NCI-H748 (cell line): ENCODE results near the gene UBTD1.
A peak's percentile ranks its signal among the peaks of the same experiment; 100 is the strongest.

ENCODE experiments used
- DNase-seq: peaks from one replicate; lab custom pipeline; 2025; ENCODE audit not compliant: unreplicated experiment; lab: John Stamatoyannopoulos, UW

Gene UBTD1

GRCh38 chr10:97482381-97482780 is 16.3 kb upstream of the UBTD1 start:
- DNase-seq = no peak

GRCh38 chr10:97483506-97483905 is 15.2 kb upstream of the UBTD1 start:
- no peak for DNase-seq

- no peak for DNase-seq
These were observed 14.8 kb upstream of the UBTD1 start for GRCh38 chr10:97483921-97484320.

DNA sequence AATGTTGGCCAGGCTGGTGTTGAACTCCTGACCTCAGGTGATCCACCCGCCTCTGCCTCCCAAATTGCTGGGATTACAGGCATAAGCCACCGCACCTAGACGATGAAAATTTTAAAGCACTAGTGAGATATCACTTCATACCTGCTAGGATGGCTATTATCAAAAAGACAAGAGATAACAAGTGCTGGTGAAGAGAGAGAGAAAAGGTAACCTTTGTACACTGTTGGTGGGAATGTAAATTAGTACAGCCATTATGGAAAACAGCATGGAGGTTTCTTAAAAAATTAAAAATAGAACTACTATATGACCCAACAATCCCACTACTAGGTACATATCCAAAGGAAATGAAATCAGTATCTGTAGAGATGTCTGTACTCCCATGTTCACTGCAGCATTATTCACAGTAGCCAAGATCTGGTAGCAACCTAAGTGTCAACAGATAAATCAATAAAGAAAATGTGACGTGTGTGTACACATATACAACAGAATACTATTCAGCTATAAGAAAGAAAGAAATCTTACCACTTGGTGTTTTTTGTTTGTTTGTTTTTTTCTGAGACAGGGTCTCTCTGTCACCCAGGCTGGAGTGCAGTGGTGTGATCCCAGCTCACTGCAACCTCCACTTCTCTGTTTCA is 13.0 kb upstream of the UBTD1 start:
- no peak for DNase-seq

DNA sequence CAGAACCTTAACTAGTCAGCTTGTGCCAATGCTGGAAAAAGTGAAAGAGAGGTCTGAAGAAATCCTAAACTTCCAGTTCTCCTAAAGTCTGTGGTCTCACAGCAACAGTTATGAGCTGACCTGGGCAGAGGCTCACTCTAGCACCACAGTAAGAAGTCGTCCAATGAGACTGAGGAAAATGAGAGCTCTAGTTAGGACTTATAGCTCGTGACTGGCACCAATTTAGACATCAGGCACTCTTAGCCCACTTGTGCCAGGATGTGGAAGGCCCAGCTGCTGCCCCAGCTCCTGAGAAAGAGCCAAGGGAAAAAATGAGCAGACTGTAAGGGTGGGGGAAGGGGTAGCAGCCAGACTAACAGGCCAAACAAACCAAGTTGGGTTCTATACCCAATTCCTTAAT is 8.1 kb upstream of the UBTD1 start:
- no peak for DNase-seq

DNA sequence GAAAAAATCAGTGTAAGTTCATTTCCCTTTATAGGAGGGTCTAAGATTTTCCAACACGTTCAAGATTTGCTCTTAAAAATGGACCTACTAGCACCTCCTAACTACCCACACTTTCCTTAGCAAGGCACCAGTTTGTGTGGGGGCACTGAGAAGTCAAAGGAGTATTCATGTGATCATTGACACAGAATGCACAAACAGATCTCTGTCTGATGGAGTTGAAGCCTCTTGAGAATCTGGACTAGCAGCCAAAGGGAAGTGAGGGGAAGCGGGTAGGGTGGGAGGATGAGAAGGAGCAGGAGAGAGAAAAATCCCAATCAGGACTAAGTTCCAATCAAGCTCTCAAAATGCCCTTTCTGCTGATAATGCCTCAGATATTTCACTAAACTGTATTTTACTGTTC is 4.6 kb upstream of the UBTD1 start:
- no peak for DNase-seq

- DNase-seq = no peak
These were observed 3.7 kb upstream of the UBTD1 start for GRCh38 chr10:97494863-97495506.

DNA sequence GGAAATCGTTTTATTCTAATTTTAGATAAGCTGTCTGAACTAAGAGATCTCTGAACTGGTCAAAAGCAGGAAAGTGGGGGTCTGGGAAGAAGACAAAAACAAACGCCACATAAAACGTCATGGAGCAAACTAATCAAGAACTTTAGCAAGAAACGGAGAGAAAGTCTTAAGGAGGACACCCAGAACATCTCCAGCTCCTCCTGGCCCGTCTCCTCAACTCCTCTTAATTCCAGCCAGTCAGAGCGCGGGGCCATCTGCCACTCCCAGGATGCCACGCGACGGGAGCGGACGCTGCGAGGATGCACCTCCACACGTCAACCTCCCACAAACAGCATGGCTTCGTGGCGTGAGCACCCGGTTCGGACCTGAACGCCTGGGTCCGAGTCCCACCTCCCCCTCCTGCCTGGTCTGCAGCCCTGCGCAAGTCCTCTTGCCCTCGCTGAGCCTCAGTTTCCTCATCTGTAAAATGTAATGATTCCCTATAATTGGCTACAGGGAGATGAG is 1.1 kb upstream of the UBTD1 start:
- DNase-seq = peak; percentile 79

- peak; percentile 97 for DNase-seq
These were observed 466 bp upstream of the UBTD1 start, which contains the start of gene MMS19 for GRCh38 chr10:97498076-97498840. MMS19 (minus strand) TSS chr10:97498422; CDS start chr10:97498384, 38 bp downstream.

- DNase-seq = peak; percentile 44
These were observed 1.0 kb downstream of the UBTD1 start for GRCh38 chr10:97499561-97500296.

- no peak for DNase-seq
These were observed 1.5 kb downstream of the UBTD1 start for GRCh38 chr10:97500297-97500575.

- DNase-seq = no peak
These were observed 4.2 kb downstream of the UBTD1 start for GRCh38 chr10:97502916-97503315.

DNA sequence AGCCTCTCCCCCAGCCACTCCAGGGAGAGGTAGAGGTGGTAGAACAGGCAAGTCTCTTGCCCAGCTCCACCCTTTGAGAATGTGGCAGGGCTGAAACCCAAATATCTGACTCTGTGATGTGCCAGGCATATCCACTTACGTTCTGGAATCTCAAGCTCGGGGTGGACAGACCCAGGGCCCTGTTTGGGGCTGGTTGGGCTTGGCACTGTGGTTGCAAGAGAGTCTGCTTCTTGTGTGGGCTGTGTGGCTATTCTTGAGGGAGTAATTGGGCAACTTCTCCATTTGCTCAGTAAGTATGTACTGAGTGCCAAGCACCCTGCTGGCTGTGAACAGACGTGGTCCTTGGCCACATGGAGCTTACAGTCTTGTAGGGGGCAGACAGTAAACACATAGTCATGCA is 4.7 kb downstream of the UBTD1 start:
- no peak for DNase-seq

- DNase-seq = no peak
These were observed 6.4 kb downstream of the UBTD1 start for GRCh38 chr10:97505152-97505551.

DNA sequence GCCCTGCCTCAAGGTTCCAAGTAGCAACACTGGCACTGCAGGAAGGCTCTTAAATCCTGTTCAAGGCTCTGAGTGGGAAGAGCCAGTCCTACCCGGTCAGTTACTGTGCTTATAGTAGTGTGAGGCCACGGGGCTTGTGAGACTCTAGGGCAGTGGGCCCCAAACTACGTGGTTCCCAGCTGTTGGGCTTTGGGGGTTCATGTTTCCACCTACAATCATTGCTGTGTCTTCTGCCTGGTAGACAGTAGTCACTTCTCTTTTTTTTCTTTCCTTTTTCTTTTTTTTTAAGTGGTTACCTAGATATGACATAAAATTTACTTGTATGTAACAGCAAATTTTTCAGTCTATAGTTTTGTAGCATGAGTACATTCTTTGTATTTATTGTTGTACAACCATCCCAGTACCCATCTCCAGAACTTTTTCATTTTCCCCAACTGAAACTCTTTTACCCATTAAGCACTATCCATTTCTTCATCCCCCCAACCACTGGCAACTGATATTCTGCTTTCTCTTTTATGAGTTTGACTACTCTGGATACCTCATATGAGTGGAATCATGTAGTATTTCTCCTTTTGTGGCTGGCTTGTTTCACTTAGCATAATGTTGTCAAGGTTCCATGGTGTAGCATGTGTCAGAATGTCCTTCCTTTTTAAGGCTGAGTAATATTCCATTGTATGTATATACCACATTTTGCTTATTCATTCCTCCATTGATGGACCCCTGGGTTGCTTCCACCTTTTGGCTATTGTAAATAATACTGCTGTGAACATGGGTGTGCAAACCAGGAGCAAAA is 7.7 kb downstream of the UBTD1 start:
- DNase-seq = no peak

DNA sequence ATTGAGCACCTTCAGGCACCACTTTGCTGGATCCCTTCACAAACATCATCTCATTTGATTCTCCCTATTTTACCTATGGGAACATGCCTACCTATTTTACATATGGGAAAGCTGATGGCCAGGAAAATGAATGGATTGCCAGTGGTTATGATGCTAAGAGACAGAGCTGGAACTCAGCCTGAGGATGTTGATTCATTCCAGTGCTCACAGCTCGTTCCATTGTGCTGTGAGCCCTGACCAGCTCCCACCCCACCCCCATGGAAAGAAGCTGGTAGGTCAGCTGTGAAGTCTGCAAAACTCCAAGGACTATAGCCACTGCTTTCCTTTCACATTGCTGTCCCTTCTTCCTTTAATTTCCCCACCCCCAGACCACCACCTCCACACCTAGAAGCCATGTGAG is 9.6 kb downstream of the UBTD1 start:
- DNase-seq = no peak

DNA sequence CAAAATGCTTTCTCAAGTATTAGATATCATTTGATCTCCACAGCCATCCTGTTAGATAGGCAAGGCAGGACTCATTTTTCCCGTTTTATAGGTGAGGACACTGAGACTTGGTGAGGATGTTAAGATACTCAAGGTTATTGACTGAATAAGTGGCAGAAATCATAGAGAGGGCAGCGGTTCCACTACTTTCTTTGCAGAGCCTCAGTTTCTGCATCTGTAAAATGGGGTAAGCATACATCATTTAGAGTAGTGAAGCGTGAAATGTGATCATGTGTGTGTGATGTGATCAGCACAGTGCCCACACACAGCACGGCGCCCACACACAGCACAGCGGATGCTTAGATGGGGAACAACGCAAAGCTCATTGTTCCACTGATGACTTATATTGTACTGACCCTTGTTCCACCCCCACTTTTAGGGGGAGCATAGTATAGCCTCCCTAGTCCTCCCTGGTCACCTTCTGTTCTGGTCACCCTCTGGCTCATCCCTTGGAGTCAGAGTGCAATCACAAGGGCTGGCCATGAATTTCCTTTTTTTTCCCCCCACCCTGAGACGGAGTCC is 10.5 kb downstream of the UBTD1 start:
- no peak for DNase-seq

GRCh38 chr10:97510686-97511085 is 12.0 kb downstream of the UBTD1 start:
- no peak for DNase-seq

DNA sequence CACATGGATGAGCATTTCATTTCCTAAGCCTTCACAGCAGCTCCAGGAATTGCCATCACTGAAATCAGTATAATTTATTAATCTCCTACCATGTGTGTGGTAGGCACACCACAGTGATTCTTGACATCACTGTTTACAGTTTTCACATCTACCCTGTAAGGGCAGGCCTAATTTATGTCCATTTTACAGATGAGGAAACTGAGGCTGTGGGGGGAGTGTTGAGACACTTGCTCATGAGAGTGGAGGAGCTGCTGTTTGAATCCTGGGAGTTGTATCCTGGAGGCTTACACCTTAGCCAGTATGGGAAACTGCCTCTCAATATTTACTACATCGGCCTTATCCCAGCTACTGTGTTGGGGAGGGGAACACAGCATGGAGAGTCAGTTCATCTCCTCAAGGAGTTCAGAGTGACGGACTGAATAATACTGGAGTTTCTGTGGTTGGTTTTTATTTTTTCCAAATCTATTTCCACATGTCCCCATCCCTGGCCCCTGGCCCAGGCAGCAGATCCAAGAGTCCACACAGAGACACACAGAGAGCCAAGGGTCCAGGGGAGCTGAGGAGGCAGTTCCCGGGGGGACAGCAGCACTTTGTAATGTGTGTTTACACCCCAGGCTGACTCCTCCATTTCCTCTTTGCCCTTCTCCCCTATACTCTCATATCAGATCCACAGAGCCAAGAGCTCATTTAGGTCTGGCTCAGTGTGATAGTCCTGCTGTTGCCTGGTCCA is 13.2 kb downstream of the UBTD1 start:
- no peak for DNase-seq

DNA sequence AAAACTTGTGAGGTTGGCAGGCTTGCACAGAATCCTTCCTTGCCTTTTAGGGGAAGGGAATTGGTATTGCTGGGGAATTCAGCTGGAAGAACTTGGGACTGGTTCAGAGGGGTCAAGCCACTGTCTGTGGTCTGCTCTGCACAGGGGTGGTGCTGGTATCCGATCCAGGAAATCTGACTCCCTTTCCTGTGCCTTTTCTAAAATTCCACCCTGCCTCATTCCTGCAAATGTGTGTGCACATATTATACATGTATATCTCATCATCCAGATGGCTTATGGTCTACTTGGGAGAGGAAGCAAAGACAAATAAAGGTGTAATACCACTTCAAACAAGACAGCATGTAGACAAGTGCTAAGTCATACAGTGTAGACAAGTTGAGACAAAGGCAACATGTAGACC is 14.3 kb downstream of the UBTD1 start:
- DNase-seq = no peak
